Activated CD8-positive, alpha-beta memory T cell treated with anti-CD3 and anti-CD28 coated beads for 36 hours (primary cell): ENCODE measurements around the gene IFNA10. TPM values are rescaled to one million over a fixed set of nuclear protein-coding genes. Genes with fewer than 3 reads are reported as not detected.
"Not testable (repeated sequence)": the region's sequence is repeated elsewhere in the genome, so short reads cannot be mapped to it uniquely, and the experiment has no call there.

ENCODE experiments used
- CTCF ChIA-PET: fragments of 350-600 bp; sonication (Branson Sonifier 250); formaldehyde crosslinking; loops from one replicate; lab custom pipeline; 2021; ENCODE audit warnings: antibody characterized with exemption; lab: Charles Lee
- POLR2A ChIA-PET: fragments of 350-600 bp; sonication (Branson Sonifier 250); formaldehyde crosslinking; loops from one replicate; lab custom pipeline; 2021; ENCODE audit warnings: antibody characterized with exemption; lab: Charles Lee
- total RNA-seq, 2 experiments: library from RNA; stranded (reverse); gene quantifications; one replicate each; pipeline ENCODE4 v1.2.3, GENCODE V29; 2021

The IFNA10 gene
- total RNA-seq, result not detected

- POLR2A ChIA-PET, CTCF ChIA-PET: not testable (repeated sequence)
Measured at GRCh38 chr9:21207043-21207442, at the start of gene IFNA10. Gene IFNA10 (minus strand): TSS chr9:21207143. CDS start chr9:21207097, 46 bp downstream.

GRCh38 chr9:21255538-21256212, 48.7 kb upstream of the IFNA10 start:
- CTCF ChIA-PET, result no interaction called here
- POLR2A ChIA-PET, result no interaction called here

DNA sequence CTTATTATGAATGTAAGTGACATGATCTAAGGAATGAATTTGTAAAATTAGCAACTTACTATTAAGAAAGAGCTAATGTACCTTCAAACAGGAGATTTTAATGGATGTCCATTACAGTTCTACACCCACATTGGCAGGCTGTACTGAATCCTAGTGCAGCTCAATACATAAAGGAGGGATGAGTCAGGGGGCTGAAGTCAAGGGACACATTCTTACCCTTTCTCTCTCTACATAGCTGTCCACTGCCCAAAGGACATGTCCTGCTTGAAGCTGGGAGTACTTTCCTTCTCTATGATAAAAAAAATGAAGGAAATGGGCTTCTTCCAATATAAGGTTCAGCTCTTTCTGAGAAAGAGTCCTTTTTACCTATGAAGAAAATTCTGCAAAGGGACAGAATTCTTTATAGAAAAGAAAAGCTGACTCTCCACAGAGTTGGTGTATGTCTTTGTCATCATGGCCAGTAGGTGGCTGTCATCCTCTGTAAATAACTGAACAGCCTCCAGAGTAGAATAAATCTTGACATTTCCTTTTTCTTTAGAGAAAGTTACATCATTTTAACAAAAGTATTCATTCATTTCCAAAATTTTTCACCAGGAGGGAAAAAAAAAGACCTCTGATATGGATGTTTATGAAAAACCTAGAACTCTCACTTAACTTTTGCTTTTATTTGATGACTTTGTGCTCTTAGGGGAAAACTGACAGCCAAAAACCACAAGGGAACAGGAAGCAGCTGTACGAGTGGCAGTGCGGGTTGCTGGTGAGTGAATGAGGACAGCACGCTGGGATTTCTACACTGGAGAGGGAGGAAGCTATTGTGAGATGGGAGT, 46.0 kb upstream of the IFNA10 start:
- POLR2A ChIA-PET, result no interaction called here
- CTCF ChIA-PET, result interaction anchor here (1.0 to 1.7 kb wide), 3 partner anchors 17 to 58 kb away, joined by 3 to 6 read pairs (median 5); no protein-coding TSS in a partner anchor

DNA sequence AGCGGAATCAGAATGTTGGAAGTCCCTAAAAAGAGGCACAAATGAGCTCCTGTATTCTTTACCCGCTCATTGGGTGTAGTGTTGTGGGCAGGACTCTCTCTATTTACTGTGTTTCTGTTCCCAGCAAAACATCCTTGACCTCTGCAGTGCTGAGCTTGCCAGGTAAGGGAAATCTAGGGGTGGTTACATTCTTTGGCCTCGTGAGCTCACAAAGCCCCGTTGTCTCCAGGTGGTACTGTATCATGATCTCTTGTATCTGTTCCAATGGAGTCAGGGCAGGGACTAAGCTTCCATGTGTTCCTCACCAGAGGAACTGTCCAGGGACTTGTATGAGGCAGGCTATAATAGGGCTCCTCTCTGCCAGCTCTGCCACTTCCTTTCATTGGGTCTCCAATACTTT, 44.7 kb upstream of the IFNA10 start:
- ChIA-PET POLR2A (no interaction called here), CTCF (interaction anchor here (1.7 kb wide), 1 partner anchor 16 kb away, joined by 6 read pairs; no protein-coding TSS in a partner anchor)

- CTCF ChIA-PET, result interaction anchor here (1.7 kb wide), 1 partner anchor 16 kb away, joined by 6 read pairs; no protein-coding TSS in a partner anchor
- POLR2A ChIA-PET, result no interaction called here
Measured at GRCh38 chr9:21251190-21251589, 44.2 kb upstream of the IFNA10 start.

GRCh38 chr9:21244836-21245235, 37.9 kb upstream of the IFNA10 start:
- ChIA-PET CTCF (no interaction called here), POLR2A (no interaction called here)

- ChIA-PET POLR2A (no interaction called here), CTCF (no interaction called here)
Measured at GRCh38 chr9:21239911-21240310, 33.0 kb upstream of the IFNA10 start, which contains the start of gene IFNA14. Gene IFNA14 (minus strand): TSS chr9:21240005. CDS start chr9:21239935, 70 bp downstream.

GRCh38 chr9:21236360-21236714, 29.4 kb upstream of the IFNA10 start:
- POLR2A ChIA-PET, result not testable (repeated sequence)
- CTCF ChIA-PET, result interaction anchor here (0.6 to 2.3 kb wide), 4 partner anchors 15 to 229 kb away, joined by 3 to 6 read pairs (median 3); no protein-coding TSS in a partner anchor

GRCh38 chr9:21235468-21236359, 28.8 kb upstream of the IFNA10 start:
- POLR2A ChIA-PET, result not testable (repeated sequence)
- CTCF ChIA-PET, result interaction anchor here (0.6 to 2.3 kb wide), 5 partner anchors 16 to 230 kb away, joined by 3 to 6 read pairs (median 3); no protein-coding TSS in a partner anchor

- ChIA-PET POLR2A (no interaction called here), CTCF (interaction anchor here (2.3 kb wide), 1 partner anchor 18 kb away, joined by 6 read pairs; no protein-coding TSS in a partner anchor)
Measured at GRCh38 chr9:21234153-21234687, 27.3 kb upstream of the IFNA10 start.

GRCh38 chr9:21233258-21233657, 26.3 kb upstream of the IFNA10 start:
- CTCF ChIA-PET, result no interaction called here
- POLR2A ChIA-PET, result no interaction called here

GRCh38 chr9:21228122-21228521, 21.2 kb upstream of the IFNA10 start, which contains the start of gene IFNA17:
Gene IFNA17 (minus strand): TSS chr9:21228222. CDS start chr9:21228173, 49 bp downstream.
- CTCF ChIA-PET, result no interaction called here
- POLR2A ChIA-PET, result no interaction called here

- CTCF ChIA-PET, result interaction anchor here (0.5 kb wide), 1 partner anchor 19 kb away, joined by 3 read pairs; no protein-coding TSS in a partner anchor
- POLR2A ChIA-PET, result not testable (repeated sequence)
Measured at GRCh38 chr9:21217211-21217610, 10.3 kb upstream of the IFNA10 start, which contains the start of gene IFNA16. Gene IFNA16 (minus strand): TSS chr9:21217311. CDS start chr9:21217305, 6 bp downstream.

DNA sequence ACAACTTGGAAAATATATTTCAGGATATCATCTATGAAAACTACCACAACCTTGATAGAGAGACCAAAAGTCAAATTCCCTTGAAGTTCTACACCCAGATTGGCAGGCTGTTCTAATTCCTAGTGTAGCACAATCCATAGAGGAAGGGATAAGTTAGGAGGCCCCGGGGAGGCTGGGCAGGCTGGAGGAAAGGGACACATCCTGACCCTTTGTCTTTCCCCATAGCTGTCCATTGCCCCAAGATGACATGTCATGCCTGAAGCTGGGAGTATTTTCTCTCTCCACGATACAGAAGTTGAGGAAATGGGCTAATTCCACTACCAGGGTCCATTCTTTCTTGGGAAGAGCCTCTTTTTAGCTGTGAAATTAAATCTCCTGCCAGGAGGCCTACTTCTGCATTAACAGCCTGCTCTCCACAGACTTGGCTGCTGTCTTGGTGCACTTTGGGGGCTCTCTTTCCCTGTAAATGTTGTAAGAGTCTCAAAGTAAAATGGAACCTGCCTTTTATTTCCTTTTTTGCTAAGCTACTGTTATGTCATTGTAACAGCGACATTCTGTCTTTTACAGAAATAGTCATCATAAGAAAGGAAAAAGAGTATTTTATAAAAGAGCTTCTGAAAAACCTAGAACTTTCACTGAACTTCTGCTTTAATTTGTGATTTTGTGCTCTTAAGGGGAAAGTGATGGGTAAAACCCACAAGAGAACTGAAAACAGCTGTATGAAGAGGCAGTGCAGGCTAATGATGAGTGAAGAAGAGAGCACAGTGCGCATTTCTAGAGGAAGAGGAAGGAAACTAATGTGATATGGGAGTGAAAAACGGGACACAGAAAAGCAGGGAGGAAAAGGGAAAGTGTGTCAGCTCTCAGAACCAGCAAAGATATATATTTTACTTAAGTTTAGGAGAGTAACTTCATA, 6.7 kb upstream of the IFNA10 start:
- POLR2A ChIA-PET, result not testable (repeated sequence)
- CTCF ChIA-PET, result interaction anchor here (0.7 to 1.1 kb wide), 2 partner anchors 17 to 113 kb away, joined by 3 read pairs; no protein-coding TSS in a partner anchor

GRCh38 chr9:21212160-21212559, 5.2 kb upstream of the IFNA10 start:
- CTCF ChIA-PET, POLR2A ChIA-PET: not testable (repeated sequence)

GRCh38 chr9:21210782-21211181, 3.8 kb upstream of the IFNA10 start:
- CTCF ChIA-PET, POLR2A ChIA-PET: not testable (repeated sequence)

DNA sequence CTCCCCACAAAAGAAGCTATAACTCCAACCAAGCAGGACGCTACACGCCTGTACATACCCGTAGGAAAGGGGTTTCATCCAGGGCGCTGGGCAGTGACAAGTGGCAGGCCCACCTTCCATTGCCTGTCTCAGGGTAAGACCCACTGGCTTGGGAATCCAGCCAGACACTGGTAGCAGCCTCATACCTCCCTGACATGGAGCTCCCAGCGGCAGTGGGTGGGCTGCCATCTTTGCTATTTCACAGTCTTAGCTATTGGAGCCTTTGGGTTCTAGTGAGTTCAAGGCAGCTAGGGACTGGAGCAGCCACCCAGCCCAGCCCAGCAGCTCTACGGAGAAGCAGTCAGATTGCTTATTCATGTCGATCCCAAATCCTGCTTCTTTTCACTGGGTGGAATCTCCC, 3.4 kb upstream of the IFNA10 start:
- ChIA-PET CTCF (no interaction called here), POLR2A (no interaction called here)

DNA sequence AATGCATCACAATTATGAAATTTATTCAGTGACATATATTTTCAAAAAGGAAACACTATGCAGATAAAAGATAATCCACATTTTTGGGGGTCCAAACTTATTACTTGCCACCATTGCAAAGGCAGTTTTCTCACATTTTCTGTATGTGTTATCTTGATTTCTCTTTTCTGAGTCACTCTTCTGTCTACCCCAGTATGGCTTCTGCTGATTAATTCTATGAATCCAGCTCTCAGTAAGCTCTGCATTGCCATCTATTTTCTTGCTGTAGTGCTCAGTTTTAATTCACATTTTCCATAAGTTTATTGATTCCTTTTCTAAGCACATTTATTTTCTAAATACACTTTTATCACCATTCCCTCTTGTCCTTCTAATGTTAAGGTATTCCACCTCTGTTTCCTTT, 1.7 kb downstream of the IFNA10 start:
- CTCF ChIA-PET, result no interaction called here
- POLR2A ChIA-PET, result no interaction called here
